CD4-positive, alpha-beta T cell treated with Interleukin-15 for 1 hour (primary cell): ENCODE results near the gene HIBADH.
"Not testable (repeated sequence)": the region's sequence is repeated elsewhere in the genome, so short reads cannot be mapped to it uniquely, and the experiment has no call there.

ENCODE experiments used
- DNase-seq: peaks from one replicate; pipeline ENCODE4 v3.0.0-alpha.2; 2020

HIBADH gene

GRCh38 chr7:27533652-27534081, 129.0 kb downstream of the HIBADH start:
- no peak for DNase-seq

- no peak for DNase-seq
These were observed 130.4 kb downstream of the HIBADH start for GRCh38 chr7:27532314-27532713.

- DNase-seq: no peak
These were observed 135.4 kb downstream of the HIBADH start for GRCh38 chr7:27527348-27527714.

GRCh38 chr7:27526611-27527347, 135.9 kb downstream of the HIBADH start:
- no peak for DNase-seq

- no peak for DNase-seq
These were observed 136.6 kb downstream of the HIBADH start for GRCh38 chr7:27526131-27526530.

GRCh38 chr7:27523321-27523720, 139.4 kb downstream of the HIBADH start:
- DNase-seq: no peak

- DNase-seq: no peak
These were observed 140.1 kb downstream of the HIBADH start for GRCh38 chr7:27522566-27522965.

- DNase-seq: no peak
These were observed 141.6 kb downstream of the HIBADH start for GRCh38 chr7:27520815-27521790.

- no peak for DNase-seq
These were observed 142.8 kb downstream of the HIBADH start for GRCh38 chr7:27519793-27520469.

GRCh38 chr7:27518561-27519350, 143.9 kb downstream of the HIBADH start:
- DNase-seq: no peak

- no peak for DNase-seq
These were observed 146.3 kb downstream of the HIBADH start for GRCh38 chr7:27516421-27516820.

GRCh38 chr7:27515933-27516332, 146.8 kb downstream of the HIBADH start:
- DNase-seq: no peak

- no peak for DNase-seq
These were observed 147.8 kb downstream of the HIBADH start for GRCh38 chr7:27514861-27515260.

GRCh38 chr7:27513885-27514284, 148.8 kb downstream of the HIBADH start:
- no peak for DNase-seq

GRCh38 chr7:27511370-27511769, 151.3 kb downstream of the HIBADH start:
- DNase-seq: not testable (repeated sequence)

- no peak for DNase-seq
These were observed 152.1 kb downstream of the HIBADH start for GRCh38 chr7:27510541-27510940.

- not testable (repeated sequence) for DNase-seq
These were observed 160.8 kb downstream of the HIBADH start for GRCh38 chr7:27501879-27502278.

- DNase-seq: no peak
These were observed 161.7 kb downstream of the HIBADH start for GRCh38 chr7:27501001-27501400.

GRCh38 chr7:27492224-27492623, 170.5 kb downstream of the HIBADH start:
- DNase-seq: no peak

- DNase-seq: no peak
These were observed 171.1 kb downstream of the HIBADH start for GRCh38 chr7:27491534-27491933.

GRCh38 chr7:27487509-27487908, 175.2 kb downstream of the HIBADH start:
- DNase-seq: no peak

GRCh38 chr7:27484451-27484850, 178.2 kb downstream of the HIBADH start:
- DNase-seq: no peak

- DNase-seq: no peak
These were observed 180.5 kb downstream of the HIBADH start for GRCh38 chr7:27482219-27482618.
